Osteoblast (primary cell): Measurements from ENCODE around the gene TEX36. TPM values are rescaled to one million over a fixed set of nuclear protein-coding genes. Genes with fewer than 3 reads are reported as not detected.
"Not testable (repeated sequence)": the region's sequence is repeated elsewhere in the genome, so short reads cannot be mapped to it uniquely, and the experiment has no call there.

Experiments
- DNase-seq: peaks from one replicate; pipeline ENCODE4 v3.0.0; 2011; ENCODE audit warnings: low spot score, mixed read lengths; ENCODE audit not compliant: insufficient read length; ENCODE audit errors: missing footprints
- H2AFZ ChIP-seq: 2 replicates; pipeline ENCODE4 v1.6.0; 2011; ENCODE audit warnings: mild to moderate bottlenecking, low read length
- H3K27ac ChIP-seq: 2 replicates; pipeline ENCODE4 v1.5.1; 2011; ENCODE audit warnings: mild to moderate bottlenecking, low read depth, low read length, moderate library complexity
- H3K27me3 ChIP-seq: 2 replicates; pipeline ENCODE4 v1.6.0; 2012; ENCODE audit warnings: mild to moderate bottlenecking, control low read depth, inconsistent platforms, low read length, moderate library complexity; ENCODE audit not compliant: insufficient read depth
- H3K36me3 ChIP-seq: 2 replicates; pipeline ENCODE4 v1.5.1; 2011; ENCODE audit warnings: mild to moderate bottlenecking, low read length, control low read depth, moderate library complexity; ENCODE audit not compliant: insufficient read depth
- H3K4me1 ChIP-seq: 2 replicates; pipeline ENCODE4 v1.5.1; 2011; ENCODE audit warnings: mild to moderate bottlenecking, low read length, control low read depth, moderate library complexity; ENCODE audit not compliant: insufficient read depth
- H3K4me2 ChIP-seq: 2 replicates; pipeline ENCODE4 v1.6.0; 2011; ENCODE audit warnings: mild to moderate bottlenecking, low read length; ENCODE audit not compliant: insufficient read depth
- H3K4me3 ChIP-seq: fragments of 200-600 bp; sonication (generic); 3 replicates; pipeline ENCODE4 v1.5.1; 2012; ENCODE audit warnings: mild to moderate bottlenecking, low read length, inconsistent platforms; ENCODE audit not compliant: insufficient read depth
- H3K79me2 ChIP-seq: 2 replicates; pipeline ENCODE4 v1.6.0; 2012; ENCODE audit warnings: mild to moderate bottlenecking, low read length, control low read depth, inconsistent platforms; ENCODE audit not compliant: insufficient read depth
- H3K9me3 ChIP-seq: 2 replicates; pipeline ENCODE4 v1.5.1; 2011; ENCODE audit warnings: low read depth, low read length, control low read depth
- H4K20me1 ChIP-seq: 2 replicates; pipeline ENCODE4 v1.6.0; 2012; ENCODE audit warnings: mild to moderate bottlenecking, low read length, control low read depth; ENCODE audit not compliant: insufficient read depth
- CTCF ChIP-seq: IDR thresholded peaks from 2 replicates; pipeline ENCODE4 v1.5.1; 2011; ENCODE audit warnings: mild to moderate bottlenecking, low read depth, low read length, moderate library complexity; ENCODE audit errors: extremely low read depth
- total RNA-seq: library from RNA; depleted of rRNA; stranded (reverse); fragments of >200 nt; gene quantifications from 2 replicates; pipeline ENCODE4 v1.2.3, GENCODE V29; 2012

Gene TEX36
- total RNA-seq, 1 donor, result not detected

GRCh38 chr10:125707541-125708468, 24.8 kb upstream of the TEX36 start:
- Histone ChIP-seq H3K9me3 (no peaks in the 10 kb centered on the region), H3K4me1 (peaks cover 9% of the 10 kb centered on the region), H3K4me2 (no peak overlapping the region), H3K36me3 (no peaks in the 10 kb centered on the region), H3K27me3 (no peaks in the 10 kb centered on the region), H4K20me1 (no peaks in the 10 kb centered on the region), H3K79me2 (no peaks in the 10 kb centered on the region), H2AFZ (no peak overlapping the region), H3K27ac (no peak overlapping the region), H3K4me3 (no peak overlapping the region)
- no peak for DNase-seq
- no peak for TF ChIP-seq CTCF

GRCh38 chr10:125700355-125700911, 17.5 kb upstream of the TEX36 start:
- Histone ChIP-seq H3K4me3 (no peak overlapping the region), H3K79me2 (no peaks in the 10 kb centered on the region), H3K4me2 (no peak overlapping the region), H3K4me1 (peaks cover 6% of the 10 kb centered on the region), H3K27ac (no peak overlapping the region), H2AFZ (no peak overlapping the region), H4K20me1 (no peaks in the 10 kb centered on the region), H3K9me3 (no peaks in the 10 kb centered on the region), H3K27me3 (no peaks in the 10 kb centered on the region), H3K36me3 (no peaks in the 10 kb centered on the region)
- TF ChIP-seq CTCF, result peak; percentile 56
- DNase-seq, result no peak

- Histone ChIP-seq H3K27ac (no peak overlapping the region), H3K9me3 (no peaks in the 10 kb centered on the region), H3K4me3 (no peak overlapping the region), H2AFZ (no peak overlapping the region), H3K4me2 (no peak overlapping the region), H3K79me2 (no peaks in the 10 kb centered on the region), H3K27me3 (no peaks in the 10 kb centered on the region), H3K36me3 (no peaks in the 10 kb centered on the region), H4K20me1 (no peaks in the 10 kb centered on the region), H3K4me1 (peaks cover 13% of the 10 kb centered on the region)
- TF ChIP-seq CTCF, result no peak
- no peak for DNase-seq
Measured at GRCh38 chr10:125699562-125700143, 16.7 kb upstream of the TEX36 start.

GRCh38 chr10:125698481-125698998, 15.6 kb upstream of the TEX36 start:
- H3K27ac ChIP-seq, result no peak overlapping the region
- H3K36me3 ChIP-seq, result no peaks in the 10 kb centered on the region
- peak overlapping the region; percentile 31 for H2AFZ ChIP-seq
- no peak overlapping the region for H3K4me3 ChIP-seq
- H3K9me3 ChIP-seq, result no peaks in the 10 kb centered on the region
- peaks cover 17% of the 10 kb centered on the region for H3K4me1 ChIP-seq
- no peaks in the 10 kb centered on the region for H3K27me3 ChIP-seq
- no peaks in the 10 kb centered on the region for H4K20me1 ChIP-seq
- H3K4me2 ChIP-seq, result no peak overlapping the region
- H3K79me2 ChIP-seq, result no peaks in the 10 kb centered on the region
- no peak for DNase-seq
- no peak for TF ChIP-seq CTCF

- not testable (repeated sequence) for H4K20me1 ChIP-seq, H3K36me3 ChIP-seq, DNase-seq, H3K27me3 ChIP-seq, H3K27ac ChIP-seq, H2AFZ ChIP-seq, H3K9me3 ChIP-seq, H3K4me3 ChIP-seq, H3K79me2 ChIP-seq, H3K4me2 ChIP-seq
- peaks cover 33% of the 10 kb centered on the region for H3K4me1 ChIP-seq
Measured at GRCh38 chr10:125696884-125697283, 13.9 kb upstream of the TEX36 start.
